ENCODE data around the gene EMSY. TPM values are rescaled to one million over a fixed set of nuclear protein-coding genes. Genes with fewer than 3 reads are reported as not detected.

EMSY gene
- total RNA-seq, 1 experiment from 2014 or later: 19.7 TPM

DNA sequence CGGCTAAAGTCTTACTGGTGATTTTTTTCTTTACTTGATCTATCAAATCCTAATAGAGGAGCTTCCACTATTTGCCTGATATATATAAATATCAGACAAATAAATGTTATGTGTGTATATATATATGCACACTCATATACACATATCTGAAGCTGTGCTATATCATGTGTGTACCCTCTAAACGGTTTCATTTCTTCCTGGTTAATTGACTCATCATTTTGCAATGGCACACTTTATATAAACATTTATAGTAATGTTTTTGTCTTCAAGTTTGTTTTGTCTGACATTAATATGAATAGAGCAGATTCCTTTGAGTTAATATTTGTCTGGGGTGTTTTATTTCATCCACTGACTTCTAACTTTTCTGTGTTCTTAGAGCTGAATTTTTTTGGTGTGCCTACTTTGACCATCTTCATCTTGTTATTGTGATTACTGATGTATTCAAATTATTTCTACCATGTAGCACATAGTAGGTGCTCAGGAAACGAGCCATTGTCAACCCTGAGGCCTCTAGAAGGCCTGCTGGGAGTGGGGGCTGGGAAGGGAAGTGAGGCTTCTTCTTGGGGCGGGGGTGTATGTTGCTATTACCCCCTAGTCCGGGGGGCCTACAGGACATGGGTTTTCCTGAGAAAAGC is 143.1 kb downstream of the EMSY start:
- Mint-ChIP-seq H3K4me3 (ENCODE audit: unreplicated experiment) (no peak overlapping the region), H3K27me3 (ENCODE audit: insufficient read depth, unreplicated experiment) (no peaks in the 10 kb centered on the region), H3K9me3 (ENCODE audit: unreplicated experiment) (no peaks in the 10 kb centered on the region), H3K36me3 (ENCODE audit: insufficient read depth, unreplicated experiment) (no peaks in the 10 kb centered on the region), H3K27ac (ENCODE audit: low read depth, unreplicated experiment) (no peak overlapping the region), H3K4me1 (ENCODE audit: insufficient read depth, unreplicated experiment) (peaks cover 6% of the 10 kb centered on the region)
- no peak for DNase-seq (ENCODE audit: unreplicated experiment)
- POLR2A ChIA-PET: interaction anchor here (0.6 kb wide), 1 partner anchor 19 kb away, joined by 3 read pairs; no protein-coding TSS in a partner anchor
- BruUV-seq (replicated peaks): no TSS peak
- intact Hi-C loops (cut with micrococcal nuclease): no loop called here
- TF ChIP-seq, protein P1, sequence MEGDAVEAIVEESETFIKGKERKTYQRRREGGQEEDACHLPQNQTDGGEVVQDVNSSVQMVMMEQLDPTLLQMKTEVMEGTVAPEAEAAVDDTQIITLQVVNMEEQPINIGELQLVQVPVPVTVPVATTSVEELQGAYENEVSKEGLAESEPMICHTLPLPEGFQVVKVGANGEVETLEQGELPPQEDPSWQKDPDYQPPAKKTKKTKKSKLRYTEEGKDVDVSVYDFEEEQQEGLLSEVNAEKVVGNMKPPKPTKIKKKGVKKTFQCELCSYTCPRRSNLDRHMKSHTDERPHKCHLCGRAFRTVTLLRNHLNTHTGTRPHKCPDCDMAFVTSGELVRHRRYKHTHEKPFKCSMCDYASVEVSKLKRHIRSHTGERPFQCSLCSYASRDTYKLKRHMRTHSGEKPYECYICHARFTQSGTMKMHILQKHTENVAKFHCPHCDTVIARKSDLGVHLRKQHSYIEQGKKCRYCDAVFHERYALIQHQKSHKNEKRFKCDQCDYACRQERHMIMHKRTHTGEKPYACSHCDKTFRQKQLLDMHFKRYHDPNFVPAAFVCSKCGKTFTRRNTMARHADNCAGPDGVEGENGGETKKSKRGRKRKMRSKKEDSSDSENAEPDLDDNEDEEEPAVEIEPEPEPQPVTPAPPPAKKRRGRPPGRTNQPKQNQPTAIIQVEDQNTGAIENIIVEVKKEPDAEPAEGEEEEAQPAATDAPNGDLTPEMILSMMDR (IDR thresholded peaks at IDR 0.05; ENCODE audit: unreplicated experiment): no peak
- CTCF ChIA-PET: no interaction called here

DNA sequence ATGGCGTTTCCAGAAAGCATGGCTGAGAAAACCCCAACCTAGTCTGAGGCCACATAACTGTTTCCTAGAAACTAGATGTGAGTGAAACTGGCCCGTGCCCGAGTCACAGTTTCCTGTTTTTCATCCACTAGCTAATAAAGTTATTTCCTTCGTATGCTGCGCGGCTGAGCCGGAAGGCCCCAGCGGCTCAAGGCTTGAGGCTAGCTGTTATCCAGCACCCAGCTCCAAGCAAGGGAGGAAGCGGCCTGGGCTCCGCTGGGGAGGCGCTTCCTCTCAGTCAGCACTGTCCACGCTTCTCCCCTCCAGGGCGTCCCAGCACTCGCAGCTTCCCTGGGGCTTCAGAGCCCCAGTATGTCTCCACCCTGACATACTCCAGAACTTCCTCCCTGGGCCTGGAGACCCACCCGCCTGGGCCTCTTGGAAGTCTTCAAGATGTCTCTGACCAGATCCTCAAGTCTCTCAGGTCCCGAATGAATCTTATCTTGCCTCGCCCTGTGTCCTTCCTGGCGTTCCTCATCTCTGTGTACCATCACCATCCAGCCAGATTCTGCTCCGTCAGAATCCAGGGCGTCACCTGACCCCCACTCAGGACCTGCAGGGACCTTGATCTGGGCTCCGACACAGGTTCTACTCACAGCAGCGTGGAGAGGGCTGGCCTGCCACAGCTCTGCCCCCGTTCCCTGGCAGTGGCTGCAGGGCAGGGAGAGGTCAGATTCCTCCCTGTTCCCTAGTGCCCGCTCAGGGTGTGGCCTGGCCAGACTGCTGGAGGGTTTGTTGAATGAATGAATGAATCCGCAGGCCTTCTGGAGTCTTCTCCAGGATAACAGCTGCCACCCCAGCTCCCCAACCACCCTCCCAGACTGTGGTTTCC is 143.9 kb downstream of the EMSY start:
- no peaks in the 10 kb centered on the region for H3K9me3 Mint-ChIP-seq (ENCODE audit: unreplicated experiment)
- H3K27ac Mint-ChIP-seq (ENCODE audit: low read depth, unreplicated experiment): peak overlapping the region; percentile 66
- no peak for DNase-seq (ENCODE audit: unreplicated experiment)
- TF ChIP-seq, protein P1 (IDR thresholded peaks at IDR 0.05; ENCODE audit: unreplicated experiment): no peak
- H3K36me3 Mint-ChIP-seq (ENCODE audit: insufficient read depth, unreplicated experiment): no peaks in the 10 kb centered on the region
- H3K4me1 Mint-ChIP-seq (ENCODE audit: insufficient read depth, unreplicated experiment): peaks cover 6% of the 10 kb centered on the region
- POLR2A ChIA-PET: no interaction called here
- CTCF ChIA-PET: no interaction called here
- H3K4me3 Mint-ChIP-seq (ENCODE audit: unreplicated experiment): no peak overlapping the region
- no peaks in the 10 kb centered on the region for H3K27me3 Mint-ChIP-seq (ENCODE audit: insufficient read depth, unreplicated experiment)
- no TSS peak for BruUV-seq (replicated peaks)
- intact Hi-C loops (cut with micrococcal nuclease): no loop called here

DNA sequence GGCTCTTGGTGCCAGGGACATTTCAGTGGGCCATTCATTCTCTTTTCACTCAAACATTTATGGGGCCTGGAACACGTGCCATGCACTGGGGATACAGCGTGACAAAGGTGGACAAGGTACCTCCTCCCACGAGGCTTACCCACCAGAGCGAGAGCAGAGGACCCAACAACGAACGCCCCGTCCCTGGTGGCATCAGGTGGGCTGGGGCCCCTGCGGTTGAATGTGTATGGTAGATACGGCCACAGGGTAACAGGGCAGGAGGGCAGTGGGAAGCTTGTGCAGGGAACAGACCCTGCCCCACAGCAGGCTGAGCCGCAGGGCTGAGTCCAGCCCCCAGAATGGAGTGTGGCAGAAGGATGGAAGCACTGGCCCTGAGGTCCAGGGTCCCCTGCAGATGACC is 144.7 kb downstream of the EMSY start:
- POLR2A ChIA-PET: no interaction called here
- Mint-ChIP-seq H3K4me3 (ENCODE audit: unreplicated experiment) (no peak overlapping the region), H3K27ac (ENCODE audit: low read depth, unreplicated experiment) (no peak overlapping the region), H3K36me3 (ENCODE audit: insufficient read depth, unreplicated experiment) (no peaks in the 10 kb centered on the region), H3K27me3 (ENCODE audit: insufficient read depth, unreplicated experiment) (no peaks in the 10 kb centered on the region), H3K4me1 (ENCODE audit: insufficient read depth, unreplicated experiment) (peaks cover 6% of the 10 kb centered on the region), H3K9me3 (ENCODE audit: unreplicated experiment) (no peaks in the 10 kb centered on the region)
- TF ChIP-seq, protein P1 (IDR thresholded peaks at IDR 0.05; ENCODE audit: unreplicated experiment): no peak
- no peak for DNase-seq (ENCODE audit: unreplicated experiment)
- intact Hi-C loops (cut with micrococcal nuclease): no loop called here
- no TSS peak for BruUV-seq (replicated peaks)
- CTCF ChIA-PET: no interaction called here

DNA sequence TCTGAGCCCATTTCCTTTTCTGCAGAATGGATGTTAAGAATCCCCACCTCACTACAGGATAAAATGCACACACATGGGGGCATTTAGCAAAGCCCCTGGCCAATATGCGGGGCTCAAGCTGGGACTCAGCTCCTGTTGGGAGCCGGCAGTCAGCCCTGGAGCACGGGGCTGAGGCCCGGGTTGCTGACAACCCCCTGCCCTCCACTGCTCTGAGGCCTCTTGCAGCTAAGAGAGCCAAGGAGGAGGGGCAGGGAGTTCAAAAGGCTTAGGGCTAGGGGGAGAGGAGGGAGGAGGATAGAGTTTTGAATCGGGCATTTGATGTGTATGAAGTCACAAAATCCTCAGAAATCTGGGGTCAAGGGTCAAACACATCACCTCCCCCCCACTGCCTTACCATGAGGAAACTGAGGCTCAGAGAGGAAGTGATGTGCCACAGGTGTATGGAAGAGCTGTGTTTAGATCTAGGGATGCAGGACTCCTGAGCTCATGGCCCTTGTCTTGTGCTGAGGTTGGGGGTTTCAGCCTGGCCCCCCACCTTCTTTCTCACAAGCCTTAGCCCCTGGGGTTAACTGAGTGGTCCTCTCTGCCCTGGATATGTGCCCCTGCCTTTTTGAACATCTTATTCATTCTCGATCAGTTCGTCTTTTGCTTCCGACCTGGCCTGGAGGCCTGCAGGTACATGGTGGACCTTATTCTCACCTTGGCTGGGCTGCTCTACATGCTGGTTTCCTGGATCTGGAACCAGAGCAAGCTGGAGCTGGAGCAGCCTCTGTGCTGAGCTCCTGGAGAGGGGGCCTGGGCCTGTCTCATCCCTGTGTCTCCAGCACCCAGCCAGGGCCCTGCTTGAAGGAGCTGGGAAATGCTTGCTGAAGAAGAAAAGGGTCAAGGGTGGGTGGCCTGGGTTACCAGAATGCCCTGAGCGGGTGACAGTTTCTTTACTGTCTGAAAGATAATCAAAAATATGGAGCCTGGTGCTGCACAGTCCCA is 145.4 kb downstream of the EMSY start:
- DNase-seq (ENCODE audit: unreplicated experiment): no peak
- H3K27ac Mint-ChIP-seq (ENCODE audit: low read depth, unreplicated experiment): no peak overlapping the region
- ChIA-PET POLR2A (no interaction called here), CTCF (no interaction called here)
- H3K9me3 Mint-ChIP-seq (ENCODE audit: unreplicated experiment): no peaks in the 10 kb centered on the region
- peaks cover 6% of the 10 kb centered on the region for H3K4me1 Mint-ChIP-seq (ENCODE audit: insufficient read depth, unreplicated experiment)
- TF ChIP-seq, protein P1 (IDR thresholded peaks at IDR 0.05; ENCODE audit: unreplicated experiment): no peak
- BruUV-seq (replicated peaks): no TSS peak
- no peak overlapping the region for H3K4me3 Mint-ChIP-seq (ENCODE audit: unreplicated experiment)
- no peaks in the 10 kb centered on the region for H3K36me3 Mint-ChIP-seq (ENCODE audit: insufficient read depth, unreplicated experiment)
- intact Hi-C loops (cut with micrococcal nuclease): no loop called here
- H3K27me3 Mint-ChIP-seq (ENCODE audit: insufficient read depth, unreplicated experiment): no peaks in the 10 kb centered on the region

Measured in MCF 10A (cell line).